AG04450 (cell line): Measurements from ENCODE around the gene SLC6A9. TPM values are rescaled to one million over a fixed set of nuclear protein-coding genes. Genes with fewer than 3 reads are reported as not detected.

Source experiments
- CTCF ChIA-PET: fragments of 300-600, 350-600 bp; formaldehyde crosslinking; extraction: SDS; loops from one replicate; lab custom pipeline; 2022; ENCODE audit warnings: antibody characterized with exemption, inconsistent platforms; lab: Charles Lee
- POLR2A ChIA-PET: fragments of 350-600 bp; formaldehyde crosslinking; extraction: SDS; loops from one replicate; lab custom pipeline; 2021; ENCODE audit warnings: antibody characterized with exemption, inconsistent platforms; lab: Yijun Ruan, JAX
- DNase-seq: peaks from one replicate; pipeline ENCODE4 v3.0.0-alpha.2; 2011; ENCODE audit warnings: low read depth, low spot score
- H3K27ac ChIP-seq: one replicate; pipeline ENCODE4 v1.5.1; 2012; ENCODE audit warnings: low read depth, low read length, control low read depth
- H3K27me3 ChIP-seq: one replicate; pipeline ENCODE4 v1.6.0; 2012; ENCODE audit warnings: low read length; ENCODE audit not compliant: control insufficient read depth, insufficient read depth
- H3K4me3 ChIP-seq: 2 replicates; pipeline ENCODE4 v1.5.1; 2011; ENCODE audit warnings: mild to moderate bottlenecking, low read depth, low read length, control low read depth
- H3K9me3 ChIP-seq: 2 replicates; pipeline ENCODE4 v1.5.1; 2012; ENCODE audit warnings: low read length; ENCODE audit not compliant: control insufficient read depth, insufficient read depth
- polyA plus RNA-seq: library from polyadenylated mRNA; depleted of rRNA; stranded (reverse); fragments of >200 nt; gene quantifications from 2 replicates; pipeline ENCODE4 v1.2.3, GENCODE V29; 2011
- TF ChIP-seq, protein P1 (sequence below): IDR thresholded peaks from 2 replicates; pipeline ENCODE4 v1.5.1; 2011; ENCODE audit warnings: low read depth, low read length, control low read depth, inconsistent platforms

SLC6A9 gene
- polyA plus RNA-seq, 1 experiment: 16.3 TPM

DNA sequence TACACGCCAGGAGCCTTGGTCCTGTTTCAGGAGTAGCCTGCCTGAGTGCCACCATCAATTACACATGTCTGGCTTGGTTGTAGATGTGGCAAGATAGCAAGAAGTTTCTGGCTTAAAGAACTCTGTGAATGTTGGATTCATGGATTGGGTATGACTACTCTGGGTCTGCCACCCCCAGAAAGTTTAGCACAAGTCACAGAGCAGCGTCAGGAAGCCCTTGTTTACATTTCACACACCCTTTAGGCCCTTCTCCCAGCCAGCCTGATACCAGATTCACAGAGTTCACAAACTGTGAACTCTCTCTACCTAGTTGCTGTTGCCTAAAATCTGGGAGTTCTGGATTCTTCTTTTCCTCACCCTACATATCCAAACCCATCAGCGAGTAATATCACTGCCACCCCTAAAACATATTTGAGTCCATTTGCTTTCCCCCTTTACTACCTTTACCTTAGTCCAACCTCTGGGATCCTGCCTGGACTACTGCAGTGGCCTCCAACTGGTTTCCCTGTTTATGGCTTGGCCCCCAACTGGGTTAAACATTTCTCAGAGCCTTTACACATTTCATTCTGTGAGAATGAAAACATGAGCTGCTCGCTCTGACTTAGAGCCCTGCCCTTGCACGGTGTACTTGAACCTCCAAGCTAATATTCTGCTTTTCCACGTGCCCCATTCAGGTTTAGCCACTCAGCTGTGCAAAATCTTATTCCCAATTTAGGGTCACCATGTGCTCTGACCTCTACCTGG, 43.9 kb downstream of the SLC6A9 start:
- no peaks in the 10 kb centered on the region for H3K27me3 ChIP-seq
- no peak overlapping the region for H3K27ac ChIP-seq
- H3K4me3 ChIP-seq: no peak overlapping the region
- no peak for DNase-seq
- POLR2A ChIA-PET: interaction anchor here (1.5 kb wide), 1 partner anchor 12 kb away, joined by 4 read pairs; the partner anchor contains the start of gene ATP6V0B
- no peaks in the 10 kb centered on the region for H3K9me3 ChIP-seq
- TF ChIP-seq, protein P1, sequence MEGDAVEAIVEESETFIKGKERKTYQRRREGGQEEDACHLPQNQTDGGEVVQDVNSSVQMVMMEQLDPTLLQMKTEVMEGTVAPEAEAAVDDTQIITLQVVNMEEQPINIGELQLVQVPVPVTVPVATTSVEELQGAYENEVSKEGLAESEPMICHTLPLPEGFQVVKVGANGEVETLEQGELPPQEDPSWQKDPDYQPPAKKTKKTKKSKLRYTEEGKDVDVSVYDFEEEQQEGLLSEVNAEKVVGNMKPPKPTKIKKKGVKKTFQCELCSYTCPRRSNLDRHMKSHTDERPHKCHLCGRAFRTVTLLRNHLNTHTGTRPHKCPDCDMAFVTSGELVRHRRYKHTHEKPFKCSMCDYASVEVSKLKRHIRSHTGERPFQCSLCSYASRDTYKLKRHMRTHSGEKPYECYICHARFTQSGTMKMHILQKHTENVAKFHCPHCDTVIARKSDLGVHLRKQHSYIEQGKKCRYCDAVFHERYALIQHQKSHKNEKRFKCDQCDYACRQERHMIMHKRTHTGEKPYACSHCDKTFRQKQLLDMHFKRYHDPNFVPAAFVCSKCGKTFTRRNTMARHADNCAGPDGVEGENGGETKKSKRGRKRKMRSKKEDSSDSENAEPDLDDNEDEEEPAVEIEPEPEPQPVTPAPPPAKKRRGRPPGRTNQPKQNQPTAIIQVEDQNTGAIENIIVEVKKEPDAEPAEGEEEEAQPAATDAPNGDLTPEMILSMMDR: no peak
- CTCF ChIA-PET: interaction anchor here (0.6 to 1.5 kb wide), 4 partner anchors 18 to 1851 kb away, joined by 3 to 5 read pairs (median 4); no protein-coding TSS in a partner anchor

DNA sequence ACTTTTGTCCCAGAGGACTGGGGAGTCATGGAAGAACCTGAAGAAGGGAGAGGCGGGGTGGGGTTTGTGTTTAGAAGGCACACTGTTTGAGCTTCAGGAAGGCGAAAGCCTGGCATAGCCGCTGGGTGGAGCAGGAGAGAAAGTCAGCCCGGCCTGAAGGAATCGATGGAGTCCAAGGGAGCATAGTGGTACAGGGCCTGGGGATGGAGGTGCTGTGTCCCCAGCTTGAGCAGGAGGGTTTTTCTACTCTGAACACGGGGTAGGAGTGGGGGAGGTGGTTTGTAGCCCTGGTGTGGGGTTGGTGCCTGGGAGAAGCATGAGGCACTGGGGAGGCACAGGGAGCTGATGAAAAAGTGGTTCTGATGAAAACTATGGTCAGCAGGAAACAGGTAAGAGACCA, 44.5 kb downstream of the SLC6A9 start:
- no peak overlapping the region for H3K27ac ChIP-seq
- H3K9me3 ChIP-seq: no peaks in the 10 kb centered on the region
- DNase-seq: no peak
- H3K4me3 ChIP-seq: no peak overlapping the region
- TF ChIP-seq, protein P1: no peak
- no peaks in the 10 kb centered on the region for H3K27me3 ChIP-seq
- CTCF ChIA-PET: interaction anchor here (0.6 kb wide), 1 partner anchor 334 kb away, joined by 3 read pairs; no protein-coding TSS in a partner anchor
- POLR2A ChIA-PET: interaction anchor here (1.5 kb wide), 1 partner anchor 12 kb away, joined by 4 read pairs; the partner anchor contains the start of gene ATP6V0B

DNA sequence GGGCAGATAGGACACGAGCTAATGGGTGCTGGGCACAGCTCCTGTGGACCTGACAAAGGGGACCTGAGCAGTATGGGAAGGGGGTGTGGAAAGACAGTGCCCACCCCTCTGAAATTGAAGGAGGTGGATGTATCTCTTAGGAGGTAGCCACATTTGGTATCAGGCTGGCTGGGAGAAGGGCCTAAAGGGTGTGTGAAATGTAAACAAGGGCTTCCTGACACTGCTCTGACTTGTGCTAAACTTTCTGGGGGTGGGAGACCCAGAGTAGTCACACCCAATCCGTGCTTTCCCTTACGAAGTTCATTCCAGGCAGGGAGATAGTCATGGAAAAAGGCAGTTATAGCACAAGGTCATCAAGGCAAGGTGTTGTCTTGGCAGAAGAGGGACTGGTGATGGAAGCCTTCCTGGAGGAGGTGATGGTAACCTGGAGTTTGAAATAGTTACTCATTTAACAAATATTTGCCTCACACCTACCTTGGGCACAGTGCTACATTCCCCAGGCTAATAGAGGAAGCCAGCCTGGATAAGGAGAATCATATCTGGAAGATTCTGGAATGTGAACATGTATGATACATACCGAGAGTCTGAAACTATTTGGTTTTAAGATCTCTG, 45.2 kb downstream of the SLC6A9 start:
- H3K27me3 ChIP-seq: no peaks in the 10 kb centered on the region
- TF ChIP-seq, protein P1: no peak
- no peak for DNase-seq
- POLR2A ChIA-PET: interaction anchor here (1.5 kb wide), 1 partner anchor 11 kb away, joined by 4 read pairs; the partner anchor contains the start of gene ATP6V0B
- H3K9me3 ChIP-seq: no peaks in the 10 kb centered on the region
- CTCF ChIA-PET: no interaction called here
- H3K4me3 ChIP-seq: no peak overlapping the region
- H3K27ac ChIP-seq: no peak overlapping the region

DNA sequence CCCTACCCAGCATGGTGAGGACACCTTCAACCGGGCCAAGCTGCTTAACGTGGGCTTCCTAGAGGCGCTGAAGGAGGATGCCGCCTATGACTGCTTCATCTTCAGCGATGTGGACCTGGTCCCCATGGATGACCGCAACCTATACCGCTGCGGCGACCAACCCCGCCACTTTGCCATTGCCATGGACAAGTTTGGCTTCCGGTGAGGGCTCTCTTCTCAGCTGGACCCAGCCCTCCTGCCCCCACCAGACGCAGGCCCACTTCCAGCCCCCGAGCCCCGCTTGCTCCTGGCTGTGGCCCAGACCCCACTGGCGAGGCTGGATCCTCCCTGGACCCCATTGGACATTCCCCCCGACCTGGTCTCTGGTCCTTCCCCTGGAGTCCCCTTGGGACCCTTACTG, 46.4 kb downstream of the SLC6A9 start:
- Histone ChIP-seq H3K9me3 (no peaks in the 10 kb centered on the region), H3K27me3 (no peaks in the 10 kb centered on the region), H3K4me3 (no peak overlapping the region), H3K27ac (no peak overlapping the region)
- ChIA-PET CTCF (no interaction called here), POLR2A (no interaction called here)
- TF ChIP-seq, protein P1: no peak
- no peak for DNase-seq
